OCI-M2 (cell line): ENCODE results near the gene SMIM14.
"Not testable (repeated sequence)": the region's sequence is repeated elsewhere in the genome, so short reads cannot be mapped to it uniquely, and the experiment has no call there.

Experiments
- DNase-seq: peaks from one replicate; lab custom pipeline; 2025; ENCODE audit not compliant: unreplicated experiment; lab: John Stamatoyannopoulos, UW

The SMIM14 gene

DNA sequence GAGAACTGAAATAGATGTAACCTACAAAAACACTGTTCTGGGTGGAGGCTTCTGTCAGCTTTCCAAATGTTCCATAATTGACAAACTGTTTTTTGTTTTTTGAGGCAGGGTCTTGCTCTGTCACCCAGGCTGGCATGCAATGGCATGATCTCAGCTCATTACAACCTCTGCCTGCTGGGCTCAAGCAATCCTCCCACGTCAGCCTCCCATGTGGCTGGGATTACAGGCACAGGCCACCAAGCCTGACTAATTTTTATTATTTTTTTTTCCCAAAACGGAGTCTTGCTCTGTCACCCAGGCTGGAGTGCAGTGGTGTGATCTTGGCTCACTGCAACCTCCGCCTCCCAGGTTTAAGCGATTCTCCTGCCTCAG, 136.0 kb downstream of the SMIM14 start:
- not testable (repeated sequence) for DNase-seq

DNA sequence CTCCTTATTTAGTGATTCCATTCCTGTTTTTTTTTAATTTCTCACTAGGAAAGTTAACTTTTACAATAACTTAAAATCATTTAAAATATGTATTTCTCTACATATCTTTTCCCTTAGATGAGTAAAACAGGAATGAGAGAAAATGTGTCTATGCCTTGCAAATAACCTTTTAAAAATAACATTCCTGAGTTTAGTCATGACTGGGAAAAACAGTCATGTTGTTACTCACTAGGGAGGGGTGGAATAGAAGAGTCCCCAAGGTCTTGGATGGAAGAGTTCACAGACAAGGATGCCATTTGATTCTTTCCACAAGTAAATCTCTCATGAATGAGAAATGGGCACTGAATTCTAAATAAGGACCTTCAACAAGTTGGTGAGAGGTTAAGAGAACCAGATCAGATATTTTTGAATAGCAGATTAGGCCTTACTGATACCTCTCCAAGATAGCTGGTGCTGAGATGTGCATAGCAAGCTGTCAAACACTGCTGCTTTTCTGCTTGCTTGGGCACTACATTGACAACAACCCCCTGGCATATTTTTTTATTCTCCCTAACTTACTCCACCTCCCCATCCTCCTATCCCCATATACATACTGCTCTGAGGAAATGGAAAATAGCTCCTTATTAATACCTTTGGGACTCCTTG, 136.5 kb downstream of the SMIM14 start:
- no peak for DNase-seq

DNA sequence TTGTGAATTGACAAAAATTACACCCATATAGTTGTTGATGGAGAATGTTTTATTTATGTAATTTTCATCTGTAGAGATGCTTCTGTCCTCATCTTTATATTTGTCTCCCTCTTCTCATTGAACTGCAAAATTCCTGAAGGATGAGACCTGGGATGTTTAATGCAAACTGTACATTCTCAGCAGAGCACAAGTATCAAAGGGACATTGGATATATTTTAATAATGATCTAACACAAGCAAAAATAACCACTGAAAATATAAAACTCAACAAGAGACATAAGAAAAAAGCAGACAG, 140.0 kb downstream of the SMIM14 start:
- no peak for DNase-seq

DNA sequence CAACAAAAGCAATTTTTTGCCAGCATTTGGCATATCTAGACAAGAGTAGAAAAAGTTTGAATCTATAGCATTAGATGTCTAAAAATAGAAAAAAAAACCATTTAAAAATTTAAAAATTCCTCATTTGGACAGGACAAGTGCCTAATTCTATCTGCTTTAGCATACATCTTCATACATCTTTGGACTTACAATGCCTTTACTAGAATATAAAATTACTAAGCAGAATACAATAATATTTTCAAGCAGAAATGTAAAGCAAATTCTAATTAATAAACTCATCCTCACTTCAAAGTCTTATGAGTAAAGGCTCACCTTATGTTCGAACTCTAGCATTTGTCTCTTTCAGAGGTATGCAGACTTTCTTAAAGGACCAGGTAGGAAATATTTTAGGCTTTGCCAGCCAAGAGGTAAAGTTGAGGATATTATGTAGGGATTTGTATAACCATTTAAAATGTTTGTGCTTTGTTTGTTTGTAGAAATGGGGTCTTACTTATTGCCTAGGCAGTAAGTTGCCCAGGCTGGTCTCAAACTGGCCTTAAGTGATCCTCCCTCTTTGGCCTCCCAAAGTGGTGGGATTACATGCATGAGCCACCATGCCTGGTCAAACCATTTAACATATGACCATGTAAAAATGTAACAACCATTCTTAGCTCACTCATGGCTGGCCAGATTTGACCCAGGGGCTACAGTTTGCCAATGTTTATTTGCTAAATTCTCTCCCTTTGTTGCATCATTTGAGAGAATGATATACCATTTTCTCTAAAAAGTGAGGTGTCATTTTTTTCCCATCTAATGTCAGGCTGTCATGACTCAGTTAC, 140.5 kb downstream of the SMIM14 start:
- DNase-seq: no peak
